Upper lobe of left lung (tissue), 4 donors: ENCODE data around the gene NINJ2.

Experiments
- CTCF ChIP-seq, 6 experiments: fragments of 450-650 bp in 4 of 6; fragments of 200-600 bp in 2 of 6; sonication (generic) in 2 of 6; IDR thresholded peaks; one replicate each; pipeline ENCODE4 v1.5.1; 2016 to 2019; ENCODE audit warnings: antibody characterized with exemption in 6 of 6
- EP300 ChIP-seq, 4 donors: sonication (generic); formaldehyde crosslinking; IDR thresholded peaks; one replicate each; pipeline ENCODE4 v1.5.1; 2017; ENCODE audit warnings: antibody characterized with exemption in 4 of 4, control low read depth in 2 of 4

- TF ChIP-seq EP300 (IDR thresholded peaks at IDR 0.05) (no peak), CTCF (IDR thresholded peaks at IDR 0.05) (no peak)
These were observed 49.1 kb upstream of the NINJ2 start for GRCh38 chr12:712172-712863.
